K562 (cell line): ENCODE results near the gene DHX38. TPM values are rescaled to one million over a fixed set of nuclear protein-coding genes. Genes with fewer than 3 reads are reported as not detected.

Experiments
- ATF2 ChIP-seq: sonication (generic); formaldehyde crosslinking; IDR thresholded peaks from 2 replicates; pipeline ENCODE4 v1.8.1; 2022; ENCODE audit warnings: missing genetic modification reagents
- CREM ChIP-seq: IDR thresholded peaks from 2 replicates; pipeline ENCODE4 v1.6.1; 2014; ENCODE audit warnings: antibody characterized with exemption, low read depth
- ESRRA ChIP-seq: fragments of 450-650 bp; IDR thresholded peaks from 2 replicates; pipeline ENCODE4 v1.6.1; 2014; ENCODE audit warnings: low read depth, mild to moderate bottlenecking, moderate library complexity, borderline replicate concordance
- HCFC1 ChIP-seq: IDR thresholded peaks from 2 replicates; pipeline ENCODE4 v1.6.1; 2012; ENCODE audit warnings: low read depth, low read length, improper control_type of control experiment
- PHF21A ChIP-seq: fragments of 450-650 bp; IDR thresholded peaks from 2 replicates; pipeline ENCODE4 v1.6.1; 2017; ENCODE audit warnings: low read depth, borderline replicate concordance
- RBM17 ChIP-seq: fragments of 200-400 bp; formaldehyde crosslinking; IDR thresholded peaks from 2 replicates; pipeline ENCODE4 v1.6.1; 2017; ENCODE audit warnings: low read depth, mild to moderate bottlenecking, low read length, borderline replicate concordance
- REST ChIP-seq, 2 experiments: fragments of 450-650 bp; formaldehyde crosslinking in 1 of 2; IDR thresholded peaks; 2 replicates each; pipeline versions ENCODE4 v1.4.0 to v1.6.1; 2014 to 2020; ENCODE audit warnings: mild to moderate bottlenecking in 2 of 2, borderline replicate concordance in 1 of 2, low read depth in 1 of 2
- SMC3 ChIP-seq: conservative IDR thresholded peaks from 2 replicates; pipeline ENCODE4 v1.6.1; 2011; ENCODE audit warnings: low read depth, low read length, improper control_type of control experiment; ENCODE audit not compliant: insufficient read depth
- STAG1 ChIP-seq: sonication (generic); formaldehyde crosslinking; IDR thresholded peaks from 2 replicates; pipeline ENCODE4 v1.5.0; 2020; ENCODE audit warnings: missing genetic modification reagents, borderline replicate concordance
- TCF7L2 ChIP-seq: fragments of 150-350 bp; IDR thresholded peaks from 2 replicates; pipeline ENCODE4 v1.6.1; 2016; ENCODE audit warnings: low read depth, mild to moderate bottlenecking, low read length, moderate library complexity
- TFAP4 ChIP-seq: sonication (generic); formaldehyde crosslinking; IDR thresholded peaks from 2 replicates; pipeline ENCODE4 v1.8.0; 2022; ENCODE audit warnings: missing genetic modification reagents, mild to moderate bottlenecking, moderate library complexity, borderline replicate concordance
- USF2 ChIP-seq: sonication (generic); formaldehyde crosslinking; IDR thresholded peaks from 2 replicates; pipeline ENCODE4 v1.5.0; 2020; ENCODE audit warnings: missing genetic modification reagents
- ZBTB7A ChIP-seq: IDR thresholded peaks from 2 replicates; pipeline ENCODE4 v1.6.1; 2011; ENCODE audit warnings: low read depth, mild to moderate bottlenecking, low read length, moderate library complexity, borderline replicate concordance; ENCODE audit not compliant: control insufficient read depth
- polyA plus RNA-seq, 8 experiments: library from polyadenylated mRNA; depleted of rRNA in 4 of 8; stranded (reverse) in 5 of 8; unstranded in 3 of 8; fragments of >200 nt; fragmentation: Nextera tagmentation in 2 of 8; fragmentation: Illumina TruSeq in 1 of 8; extraction: Ambion mirVana in 2 of 8; extraction: Trizol in 1 of 8; gene quantifications; 2 replicates each; pipeline versions ENCODE4 v1.2.1 to v1.2.3, GENCODE V29; 2011 to 2014; ENCODE audit warnings: inconsistent platforms in 1 of 8, missing spikeins in 1 of 8
- total RNA-seq, 7 experiments: library from RNA; depleted of rRNA in 6 of 7; stranded (reverse); fragments of >200 nt in 6 of 7; fragmentation: Illumina TruSeq in 2 of 7; extraction: Trizol in 2 of 7; gene quantifications; 2 replicates each; pipeline versions ENCODE4 v1.2.1 to v1.2.3, GENCODE V29; 2011 to 2021; ENCODE audit warnings: low replicate concordance in 1 of 7

The DHX38 gene
- total and polyA plus RNA-seq, 9 of the 15 experiments (the other 6 are each of a cell fraction or from before 2014, with no cell fraction given), result 2.8 to 76.8 (median 40.8) TPM

GRCh38 chr16:72124761-72125634 is 31.4 kb downstream of the DHX38 start (continued):
- TF ChIP-seq TFAP4 (CRISPR knock-in tag) (peak; percentile 59; the same call in 1 of the 2 replicates), ZBTB7A (peak; percentile 39; the same call in 1 of the 2 replicates), CREM (peak; percentile 36), RBM17 (no peak), PHF21A (no peak), ESRRA (peak; percentile 21; the same call in 1 of the 2 replicates), USF2 (CRISPR knock-in tag) (peak; percentile 43; the same call in 1 of the 2 replicates), SMC3 (peak; percentile 87), TCF7L2 (no peak), ATF2 (CRISPR knock-in tag) (no peak), STAG1 (CRISPR knock-in tag) (peak; percentile 69; the same call in 1 of the 2 replicates), REST (IDR thresholded peaks at IDR 0.05; ENCODE audit: borderline replicate concordance) (peak; percentile 67), REST (CRISPR knock-in tag; IDR thresholded peaks at IDR 0.05; ENCODE audit: low read depth) (no peak), HCFC1 (no peak)
